Adipose tissue (tissue), 3 donors: Measurements from ENCODE around the gene HOXD3. TPM values are rescaled to one million over a fixed set of nuclear protein-coding genes. Genes with fewer than 3 reads are reported as not detected.

Experiments
- H3K27ac ChIP-seq: one replicate; pipeline ENCODE4 v1.5.1; 2013; ENCODE audit warnings: low read depth, low read length
- WGBS, 3 donors: extraction: QIAGEN DNeasy Blood & Tissue Kit; methylation state at CpG; one replicate each; pipeline ENCODE4 v1.1.7; 2013; 5-methylcytosine and 5-hydroxymethylcytosine counted together
- polyA plus RNA-seq, 3 donors: library from polyadenylated mRNA; stranded (reverse); fragments of 200-250 nt; gene quantifications; one replicate each; pipeline ENCODE4 v1.2.3, GENCODE V29; 2013
- donor health status: healthy with polysubstance abuse.
- donor health status: Bipolar disorder and iron deficiency.
- donor health status: healthy.

HOXD3 gene
- polyA plus RNA-seq, 3 donors = 0.22 to 3.3 (median 2.0) TPM

- WGBS, 3 donors = 9 to 46% (median 22%) methylated on average over 43 of the region's 43 CpGs
- no peak overlapping the region for H3K27ac ChIP-seq
Measured at GRCh38 chr2:176157499-176158185, 535 bp downstream of the HOXD3 start.

GRCh38 chr2:176158186-176158591 lies 1.1 kb downstream of the HOXD3 start:
- no peak overlapping the region for H3K27ac ChIP-seq
- WGBS, 3 donors = 17 to 46% (median 20%) methylated on average over 22 of the region's 22 CpGs

- H3K27ac ChIP-seq = no peak overlapping the region
- WGBS, 3 donors = 14 to 41% (median 20%) methylated on average over 39 of the region's 39 CpGs
Measured at GRCh38 chr2:176158855-176159662, 2.0 kb downstream of the HOXD3 start.

- WGBS, 3 donors = 7 to 22% (median 19%) methylated on average over 34 to 44 of the region's 44 CpGs
- no peak overlapping the region for H3K27ac ChIP-seq
Measured at GRCh38 chr2:176159663-176160250, 2.6 kb downstream of the HOXD3 start.

- no peak overlapping the region for H3K27ac ChIP-seq
- WGBS, 3 donors = 9 to 29% (median 22%) methylated on average over 50 of the region's 50 CpGs
Measured at GRCh38 chr2:176160251-176160985, 3.3 kb downstream of the HOXD3 start.

GRCh38 chr2:176160986-176161824 lies 4.1 kb downstream of the HOXD3 start:
- 14 to 47% (median 28%) methylated on average over 22 of the region's 22 CpGs for WGBS, 3 donors
- H3K27ac ChIP-seq = no peak overlapping the region

- no peak overlapping the region for H3K27ac ChIP-seq
- 4 to 24% (median 15%) methylated on average over 22 of the region's 22 CpGs for WGBS, 3 donors
Measured at GRCh38 chr2:176161825-176162626, 4.9 kb downstream of the HOXD3 start.

- no peak overlapping the region for H3K27ac ChIP-seq
- 10 to 29% (median 17%) methylated on average over 29 of the region's 29 CpGs for WGBS, 3 donors
Measured at GRCh38 chr2:176162911-176163671, 6.0 kb downstream of the HOXD3 start.

- 12 to 44% (median 24%) methylated on average over 12 of the region's 12 CpGs for WGBS, 3 donors
- H3K27ac ChIP-seq = no peak overlapping the region
Measured at GRCh38 chr2:176163672-176164056, 6.6 kb downstream of the HOXD3 start.

GRCh38 chr2:176164201-176164600 lies 7.1 kb downstream of the HOXD3 start:
- H3K27ac ChIP-seq = no peak overlapping the region
- 16 to 51% (median 23%) methylated on average over 13 of the region's 13 CpGs for WGBS, 3 donors

GRCh38 chr2:176164611-176165369 lies 7.7 kb downstream of the HOXD3 start:
- WGBS, 3 donors = 8 to 30% (median 21%) methylated on average over 52 of the region's 52 CpGs
- no peak overlapping the region for H3K27ac ChIP-seq

- H3K27ac ChIP-seq = no peak overlapping the region
- 12 to 28% (median 23%) methylated on average over 26 of the region's 26 CpGs for WGBS, 3 donors
Measured at GRCh38 chr2:176165370-176166050, 8.4 kb downstream of the HOXD3 start.

- WGBS, 3 donors = 20 to 48% (median 34%) methylated on average over 2 of the region's 2 CpGs
Measured at GRCh38 chr2:176166272-176166671, 9.2 kb downstream of the HOXD3 start.

GRCh38 chr2:176167398-176167797 lies 10.3 kb downstream of the HOXD3 start:
- WGBS, 3 donors = 63 to 71% (median 69%) methylated on average over 1 of the region's 1 CpG

More at GRCh38 chr2:176166272-176166671, 9.2 kb downstream of the HOXD3 start:
- no peak overlapping the region for H3K27ac ChIP-seq

GRCh38 chr2:176169181-176169580 lies 12.1 kb downstream of the HOXD3 start:
- H3K27ac ChIP-seq = no peak overlapping the region
- WGBS, 3 donors = 60 to 87% (median 83%) methylated on average over 5 of the region's 5 CpGs

More at GRCh38 chr2:176167398-176167797, 10.3 kb downstream of the HOXD3 start:
- H3K27ac ChIP-seq = no peak overlapping the region
